ENCODE data around the gene SLC40A1.

- no peak for TF ChIP-seq CTCF (IDR thresholded peaks at IDR 0.05; ENCODE audit: low read depth, low read length, poor library complexity, severe bottlenecking)
- no peak for TF ChIP-seq EZH2phosphoT487 (IDR thresholded peaks at IDR 0.05; ENCODE audit: borderline replicate concordance, low read length)
Measured at GRCh38 chr2:189559579-189560272, 20.9 kb downstream of the SLC40A1 start.

Data from DOHH2 (cell line).